Astrocyte of the hippocampus (primary cell): Measurements from ENCODE around the gene IFI16.
A peak's percentile ranks its signal among the peaks of the same experiment; 100 is the strongest.

Experiments used
- DNase-seq: peaks from one replicate; pipeline ENCODE4 v3.0.0; 2011; ENCODE audit warnings: low read depth, low spot score

IFI16 gene

DNA sequence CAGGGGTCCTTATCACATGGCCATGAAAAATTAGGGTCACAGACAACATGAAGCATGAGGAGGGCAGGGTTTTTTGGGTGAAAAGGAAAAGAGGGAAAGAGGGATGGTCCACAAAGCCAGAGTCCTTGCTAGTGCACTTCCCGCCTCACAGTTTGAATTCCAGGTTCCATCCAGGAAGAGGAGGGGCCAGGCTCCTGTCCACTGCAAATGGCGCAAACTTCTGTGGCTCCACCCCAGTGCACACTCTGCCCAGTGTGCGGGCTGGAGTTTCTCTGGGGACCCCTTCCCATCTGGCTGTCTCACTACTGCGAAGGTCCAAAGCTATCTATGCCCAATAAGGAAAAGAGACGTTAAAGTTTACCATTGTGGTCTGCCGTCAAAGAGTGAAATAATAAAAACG is 49.0 kb downstream of the IFI16 start:
- DNase-seq = no peak

GRCh38 chr1:159065106-159065505 is 55.4 kb downstream of the IFI16 start:
- no peak for DNase-seq

DNA sequence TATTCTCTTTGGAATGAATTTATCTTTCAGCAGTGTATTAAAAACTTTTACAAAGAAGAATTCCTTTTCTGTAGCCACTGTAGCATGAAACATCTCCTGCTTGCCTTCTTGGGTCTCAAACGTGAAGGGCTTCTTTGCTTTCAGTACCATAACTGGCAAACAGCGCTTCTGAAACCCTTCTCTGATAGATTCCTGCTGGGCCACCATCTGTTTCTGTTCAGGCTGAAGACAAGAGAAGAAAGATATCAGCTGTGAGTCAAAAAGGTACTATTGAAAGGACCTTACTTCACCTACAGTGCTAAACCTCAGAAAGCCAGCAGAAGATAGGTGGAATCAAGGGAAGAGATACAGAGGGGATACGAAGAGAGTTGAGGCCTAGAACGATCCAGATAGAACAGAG is 56.4 kb downstream of the IFI16 start:
- DNase-seq = no peak

GRCh38 chr1:159067699-159068621 is 58.3 kb downstream of the IFI16 start:
- no peak for DNase-seq

GRCh38 chr1:159068886-159069285 is 59.2 kb downstream of the IFI16 start:
- DNase-seq = no peak

- DNase-seq = peak; percentile 69
These were observed 62.4 kb downstream of the IFI16 start for GRCh38 chr1:159071970-159072582.

- no peak for DNase-seq
These were observed 66.9 kb downstream of the IFI16 start, which contains the start of gene AIM2 for GRCh38 chr1:159076438-159077119. AIM2 (minus strand) TSS chr1:159076766; CDS start chr1:159073499, 3,267 bp downstream.

DNA sequence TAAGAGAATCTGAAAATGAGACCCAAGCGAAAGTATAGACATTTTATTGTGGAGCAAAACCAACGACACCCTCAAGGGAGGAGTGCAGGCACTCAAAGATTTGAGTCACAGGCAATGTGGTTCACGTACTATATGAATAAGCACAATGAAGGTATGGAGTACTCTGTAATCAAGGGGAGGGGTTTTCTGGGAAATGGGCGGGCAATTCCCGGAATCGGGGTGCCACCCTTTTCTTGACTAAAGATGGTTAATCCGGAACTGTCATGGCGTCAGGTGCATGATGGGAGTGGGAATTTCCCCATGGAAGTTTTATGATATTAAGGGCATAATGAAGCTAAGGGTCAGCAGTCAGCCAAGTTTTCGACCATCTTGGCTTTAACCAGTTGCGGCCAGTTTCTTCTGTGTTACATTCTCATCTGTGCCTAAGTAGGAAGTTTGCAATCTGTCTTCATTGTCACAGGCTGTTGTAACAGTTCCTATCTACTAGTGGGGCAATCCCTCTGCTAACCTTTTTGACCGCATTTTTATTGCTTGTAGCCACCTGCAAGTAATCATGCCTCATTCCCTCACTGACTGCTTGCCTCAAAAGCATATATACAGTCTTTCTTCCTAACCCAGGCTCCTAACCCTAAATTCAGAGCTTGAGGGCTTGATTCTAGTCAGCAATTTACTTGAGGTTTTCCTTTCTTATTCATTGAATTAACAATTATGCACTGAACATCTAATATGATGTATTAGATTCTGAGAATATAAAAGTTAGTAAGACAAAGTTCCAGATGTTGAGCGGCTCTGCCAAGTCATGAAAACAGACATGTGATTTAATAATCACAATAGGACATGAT is 67.6 kb downstream of the IFI16 start:
- no peak for DNase-seq

- no peak for DNase-seq
These were observed 69.8 kb downstream of the IFI16 start for GRCh38 chr1:159079525-159079924.

DNA sequence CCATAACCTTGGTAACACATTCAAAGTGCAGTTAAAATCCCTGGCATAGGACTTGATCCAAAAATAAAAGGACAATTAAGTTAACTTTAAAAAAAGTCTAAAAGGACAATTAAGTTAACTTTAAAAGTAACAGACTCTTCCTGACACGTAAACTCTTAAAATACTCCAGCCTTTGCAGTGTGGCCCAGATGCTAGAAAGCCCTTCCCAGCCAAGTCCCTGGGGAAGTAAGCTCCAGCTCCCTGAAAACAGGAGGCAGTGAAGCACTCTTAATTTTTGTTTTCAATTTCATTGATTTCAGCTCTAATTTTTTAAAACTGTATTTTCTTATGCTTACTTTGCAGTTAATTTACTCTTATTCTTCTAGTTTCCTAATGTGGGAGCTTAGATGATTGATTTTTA is 71.9 kb downstream of the IFI16 start:
- no peak for DNase-seq

DNA sequence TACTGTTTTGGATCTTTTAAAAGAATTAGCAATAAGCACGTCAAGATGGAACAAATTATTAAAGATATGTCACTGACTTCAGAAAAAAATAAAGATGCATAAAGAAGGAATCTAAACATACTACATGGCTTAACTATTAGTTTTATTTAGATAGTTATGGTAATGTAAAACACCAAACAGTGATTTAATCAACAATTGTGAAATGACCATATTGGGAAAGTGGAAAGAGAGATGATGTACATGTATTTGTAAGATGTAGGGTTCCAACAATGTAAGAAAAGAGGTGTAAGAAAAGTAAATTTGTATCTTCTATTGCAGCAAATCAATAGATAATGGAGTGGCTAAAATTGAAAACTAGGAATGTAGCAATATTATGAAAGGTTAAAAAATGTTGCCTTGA is 73.3 kb downstream of the IFI16 start:
- DNase-seq = no peak

DNA sequence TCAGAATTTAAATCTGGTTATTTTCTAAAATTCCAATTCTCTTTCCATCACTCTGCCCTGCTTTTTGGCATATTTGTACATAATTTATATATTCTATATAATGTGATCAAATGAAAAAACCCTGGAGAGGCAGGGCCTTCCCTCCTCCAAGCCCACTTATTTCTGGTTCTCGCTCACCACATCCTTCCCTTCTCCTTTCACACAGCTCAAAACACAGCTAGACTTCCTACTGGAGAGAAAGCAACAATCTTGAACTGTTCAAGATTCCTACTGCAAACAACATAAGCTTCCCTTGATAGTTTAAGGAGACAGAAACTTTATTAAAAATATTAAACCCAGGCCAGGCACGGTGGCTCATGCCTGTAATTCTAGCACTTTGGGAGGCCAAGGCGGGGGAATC is 74.4 kb downstream of the IFI16 start:
- DNase-seq = no peak

DNA sequence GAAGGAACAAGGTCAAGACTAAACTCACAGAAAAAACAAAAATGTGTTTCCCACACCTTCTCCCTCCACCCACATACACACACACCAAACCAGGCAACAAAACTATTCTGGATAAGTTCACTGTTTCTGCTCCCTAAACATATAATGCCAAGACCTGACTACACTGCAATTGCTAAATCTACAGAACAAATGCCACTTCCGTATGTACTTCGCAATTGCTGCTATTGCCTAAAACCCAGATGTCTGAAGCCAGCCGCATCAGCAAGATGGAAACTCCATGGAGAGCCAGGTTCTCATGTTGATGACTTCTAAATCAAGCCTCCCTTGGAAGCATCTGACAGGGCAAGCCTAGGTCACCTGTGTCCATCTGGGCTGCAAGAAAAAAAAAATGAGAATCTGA is 75.2 kb downstream of the IFI16 start:
- no peak for DNase-seq

GRCh38 chr1:159088050-159088449 is 78.3 kb downstream of the IFI16 start:
- DNase-seq = peak; percentile 56

DNA sequence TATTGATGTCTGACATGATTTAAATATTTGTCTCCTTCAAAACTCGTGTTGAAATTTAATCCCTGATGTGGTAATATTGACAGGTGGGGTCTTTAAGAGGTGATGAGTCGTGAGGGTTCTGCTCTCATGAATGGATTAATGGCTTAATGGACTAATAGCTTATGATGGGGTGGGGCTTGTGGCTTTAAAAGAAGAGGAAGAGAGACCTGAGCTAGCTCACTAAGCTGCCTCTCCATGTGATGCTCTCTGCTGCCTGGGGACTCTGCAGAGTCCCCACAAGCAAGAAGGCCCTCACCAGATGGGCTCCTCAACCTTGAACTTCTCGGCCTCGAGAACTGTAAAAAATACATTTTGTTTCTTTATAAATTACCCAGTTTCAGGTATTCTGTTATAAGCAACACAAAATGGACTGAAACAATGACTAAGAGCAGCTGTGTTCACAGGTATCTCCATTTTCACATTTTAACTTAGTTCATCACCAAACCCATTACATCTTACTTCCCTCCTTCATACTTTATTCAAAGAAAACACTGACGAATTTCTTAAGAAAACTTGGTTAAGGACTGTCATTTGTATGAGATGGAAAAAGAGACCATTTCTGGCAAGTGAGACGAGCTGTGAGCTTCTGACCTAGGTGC is 79.0 kb downstream of the IFI16 start:
- no peak for DNase-seq

DNA sequence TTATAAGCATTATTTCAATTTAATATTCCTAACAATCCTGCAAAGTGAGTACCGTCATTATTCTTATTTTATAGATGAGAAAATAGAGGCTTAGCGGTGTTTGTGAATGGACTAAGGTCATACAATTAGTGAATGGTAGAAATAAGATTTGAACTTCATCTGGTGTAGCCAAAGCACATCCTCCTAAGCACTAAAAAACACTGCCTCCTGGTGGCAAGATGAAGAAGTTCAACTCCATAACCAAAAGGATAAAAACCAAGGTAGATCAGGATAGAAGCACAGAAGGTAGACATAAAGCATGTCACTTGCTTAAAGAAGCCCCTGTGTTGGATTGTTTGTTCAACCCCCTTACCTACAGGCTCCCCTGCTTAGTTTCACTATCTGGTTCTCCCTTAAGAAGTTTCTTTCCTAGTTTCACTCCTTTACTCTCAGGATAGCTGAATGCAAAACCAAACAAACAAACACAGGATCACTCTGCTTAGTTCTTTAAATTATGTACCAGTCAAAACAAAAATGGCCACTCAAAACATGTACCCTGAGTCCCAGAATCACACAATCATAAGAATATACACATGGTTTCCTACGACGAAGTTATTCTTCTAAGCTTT is 79.6 kb downstream of the IFI16 start:
- no peak for DNase-seq

GRCh38 chr1:159090286-159091179 is 80.8 kb downstream of the IFI16 start:
- no peak for DNase-seq

DNA sequence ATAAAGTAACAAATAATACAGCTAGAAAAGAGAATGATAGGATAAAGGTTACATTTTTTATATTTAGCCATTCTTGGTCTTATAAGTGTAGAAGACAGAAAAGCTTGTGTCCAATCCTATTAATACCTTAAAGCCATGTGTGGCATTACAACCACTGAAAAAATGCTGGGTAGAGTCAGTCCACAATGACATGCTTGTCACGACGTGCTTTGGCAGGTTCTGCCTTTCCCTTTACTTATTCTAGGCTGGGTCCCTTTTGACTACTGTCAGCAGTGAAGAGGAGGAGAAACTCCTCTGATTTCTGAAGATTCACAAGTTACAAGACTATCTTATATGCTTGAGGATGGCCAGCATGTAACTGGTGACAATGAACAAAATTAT is 81.5 kb downstream of the IFI16 start:
- DNase-seq = no peak

DNA sequence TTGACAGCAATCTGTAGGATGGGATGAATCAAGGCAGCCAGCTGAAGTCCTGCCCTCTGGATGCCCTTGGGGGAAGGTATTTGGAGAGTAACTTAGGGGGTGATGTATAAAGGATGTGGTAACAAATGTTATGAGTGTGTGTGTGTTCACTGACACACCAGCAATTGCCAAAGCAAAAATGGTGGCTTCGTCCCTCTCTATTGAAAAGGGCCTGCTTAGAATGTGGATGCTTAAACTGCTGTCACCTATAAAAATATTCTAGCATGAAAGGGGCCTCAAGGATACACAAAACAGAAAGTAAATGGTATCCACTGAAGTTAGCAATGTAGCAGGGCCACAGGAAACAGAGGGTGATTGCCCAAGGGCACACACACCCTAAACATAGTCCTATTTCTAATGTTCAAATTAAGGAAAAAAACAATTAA is 81.9 kb downstream of the IFI16 start:
- DNase-seq = no peak
